CD4-positive, alpha-beta T cell treated with Interleukin-12 subunit alpha and Interleukin-12 subunit beta, for 1 hour (primary cell): Measurements from ENCODE around the gene RND1.
"Not testable (repeated sequence)": the region's sequence is repeated elsewhere in the genome, so short reads cannot be mapped to it uniquely, and the experiment has no call there.

Source experiments
- DNase-seq: peaks from one replicate; pipeline ENCODE4 v3.0.0-alpha.2; 2020

Gene RND1

GRCh38 chr12:48866052-48866711 lies 512 bp upstream of the RND1 start:
- DNase-seq, result no peak

DNA sequence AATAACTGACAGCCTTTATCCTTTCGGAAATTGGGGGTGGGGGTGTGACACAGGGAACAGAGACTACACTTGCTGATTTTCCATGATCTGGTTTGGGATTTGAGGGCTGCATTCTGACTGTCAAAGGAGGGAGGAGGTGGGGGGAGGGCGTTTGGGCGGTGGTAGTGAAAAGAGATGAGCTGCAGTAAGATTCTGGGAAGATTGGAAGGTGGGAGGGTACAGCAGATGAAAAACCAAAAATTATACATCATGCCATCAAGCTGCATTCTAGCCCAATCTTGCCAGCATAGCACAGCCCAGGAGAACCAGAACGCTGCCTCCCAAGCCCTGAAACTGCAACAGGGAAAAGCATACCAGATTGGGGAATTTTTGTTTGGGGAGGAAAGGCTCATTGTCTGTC lies 2.4 kb downstream of the RND1 start:
- DNase-seq, result no peak

GRCh38 chr12:48862760-48863159 lies 2.9 kb downstream of the RND1 start:
- no peak for DNase-seq

DNA sequence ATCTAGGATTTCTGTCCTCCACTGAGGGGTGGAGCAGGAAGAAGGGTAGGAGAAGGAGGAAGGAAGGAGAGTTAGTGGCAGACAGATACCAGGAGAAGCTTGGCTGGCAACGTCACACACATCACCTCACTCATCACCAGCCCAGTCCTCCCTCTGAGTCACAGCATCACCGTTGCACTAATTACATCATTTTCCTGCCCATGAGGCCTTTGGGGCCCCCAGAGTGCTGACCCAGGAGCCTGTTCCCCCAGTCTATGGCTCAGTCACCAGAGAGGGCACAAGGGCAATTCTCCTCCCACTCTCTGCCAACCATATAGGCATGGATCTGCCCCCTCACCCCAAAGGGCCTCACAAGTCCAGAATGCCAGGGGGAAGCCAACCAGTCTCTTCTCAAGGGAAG lies 4.6 kb downstream of the RND1 start:
- no peak for DNase-seq

DNA sequence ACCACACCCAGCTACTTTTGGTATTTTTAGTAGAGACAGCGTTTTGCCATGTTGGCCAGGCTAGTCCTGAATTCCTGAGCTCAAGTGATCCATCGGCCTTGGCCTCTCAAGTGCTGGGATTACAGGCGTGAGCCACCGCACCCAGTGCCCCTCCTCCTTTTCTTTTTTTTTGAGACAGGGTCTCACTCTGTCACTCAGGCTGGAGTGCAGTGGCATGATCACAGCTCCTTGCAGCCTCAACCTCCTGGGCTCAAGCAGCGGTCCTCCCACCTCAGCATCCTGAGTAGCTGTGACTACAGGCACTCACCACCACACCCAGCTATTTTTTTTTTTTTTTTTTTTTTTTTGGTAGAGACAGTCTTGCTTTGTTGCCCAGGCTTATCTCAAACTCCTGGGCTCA lies 5.4 kb downstream of the RND1 start:
- not testable (repeated sequence) for DNase-seq

- no peak for DNase-seq
Measured at GRCh38 chr12:48859607-48860006, 6.1 kb downstream of the RND1 start.

DNA sequence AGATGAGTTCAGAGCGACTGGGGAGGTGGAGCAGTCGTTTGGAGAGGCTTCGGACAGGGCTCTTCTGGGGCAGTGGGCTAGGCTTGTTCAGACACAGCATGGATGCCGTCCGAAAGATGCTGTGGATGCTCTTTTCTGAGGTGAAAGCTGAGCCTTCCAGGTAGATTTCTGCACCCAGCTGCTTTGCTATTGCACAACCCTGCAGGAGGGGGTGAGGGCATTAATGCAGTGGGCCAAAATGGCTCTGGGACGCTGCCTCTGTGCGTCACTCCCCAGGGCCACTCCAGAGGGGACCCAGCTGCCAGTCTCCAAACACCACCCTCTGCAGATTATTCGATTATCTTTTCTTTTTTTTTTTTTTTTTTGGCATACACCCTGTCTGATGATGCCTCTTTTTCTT lies 7.6 kb downstream of the RND1 start:
- no peak for DNase-seq

- no peak for DNase-seq
Measured at GRCh38 chr12:48857278-48857994, 8.2 kb downstream of the RND1 start.

GRCh38 chr12:48856379-48856778 lies 9.3 kb downstream of the RND1 start:
- no peak for DNase-seq

GRCh38 chr12:48854932-48855331 lies 10.7 kb downstream of the RND1 start:
- DNase-seq, result not testable (repeated sequence)

- DNase-seq, result no peak
Measured at GRCh38 chr12:48854488-48854887, 11.2 kb downstream of the RND1 start.

- DNase-seq, result peak; percentile 92
Measured at GRCh38 chr12:48852734-48853688, 12.7 kb downstream of the RND1 start.

DNA sequence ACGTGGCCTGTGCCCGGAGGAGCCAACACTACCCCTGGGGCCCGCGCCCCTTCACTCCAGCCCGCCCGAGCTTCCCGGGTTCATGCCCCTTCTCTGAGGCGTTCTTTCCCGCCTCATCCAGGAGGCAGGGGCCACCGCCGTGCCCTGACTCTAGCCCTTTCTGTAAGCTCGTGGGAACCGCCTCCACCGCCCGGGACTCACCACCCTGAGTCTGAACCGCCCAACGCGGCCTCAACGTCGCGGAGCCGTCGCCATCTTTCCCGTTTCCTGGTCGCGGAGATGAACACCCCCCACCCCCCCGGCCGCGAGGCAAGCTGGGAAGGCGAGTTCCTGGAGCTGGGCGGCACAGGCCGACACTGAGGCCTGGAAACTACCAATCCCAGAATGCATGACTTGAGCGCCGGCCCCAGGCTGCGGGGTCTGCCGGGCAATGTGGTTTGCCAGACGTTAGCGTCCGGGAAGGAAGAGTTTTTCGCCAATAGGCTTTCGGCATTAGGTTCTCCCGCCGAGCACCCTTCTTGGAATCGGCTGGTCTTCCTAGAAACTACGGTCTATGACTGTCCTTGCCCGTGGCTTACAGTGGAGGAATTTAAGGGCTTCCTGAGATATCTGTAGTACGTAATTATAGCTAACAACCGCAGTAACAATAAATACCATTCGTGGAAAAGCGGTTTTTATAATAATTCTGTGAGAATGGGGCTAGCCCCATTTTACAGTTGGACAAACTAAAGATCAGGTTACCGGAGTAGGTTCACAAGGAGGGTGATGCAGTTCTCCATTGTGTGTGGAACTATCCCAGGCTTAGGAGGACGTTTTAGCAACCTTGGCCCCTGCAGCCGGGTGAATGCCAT lies 13.6 kb downstream of the RND1 start, which contains the start of gene DDX23:
DDX23 (minus strand) TSS at position 281 of the 851 bp plus-strand sequence. CDS start 6,381 bp downstream, outside the sequence.
- DNase-seq, result peak; percentile 94

GRCh38 chr12:48842021-48842420 lies 23.6 kb downstream of the RND1 start:
- not testable (repeated sequence) for DNase-seq

DNA sequence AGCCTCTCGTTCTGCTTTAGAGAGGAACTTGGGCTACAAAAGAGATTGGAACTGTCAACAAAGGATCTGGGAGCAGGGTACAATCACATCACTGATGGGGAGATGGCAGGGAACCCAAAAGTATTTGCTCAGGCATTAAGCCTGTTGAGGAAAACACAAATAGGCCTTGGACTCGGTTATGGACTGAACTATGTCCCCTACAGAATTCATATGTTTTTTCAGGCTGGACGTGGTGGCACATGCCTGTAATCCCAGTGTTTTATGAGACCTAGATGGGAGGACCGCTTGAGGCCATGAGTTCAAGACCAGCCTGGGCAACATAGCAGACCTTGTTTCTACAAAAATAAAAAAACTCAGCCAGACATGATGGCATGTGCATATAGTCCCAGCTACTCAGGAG lies 27.6 kb downstream of the RND1 start:
- DNase-seq, result no peak

GRCh38 chr12:48832321-48833060 lies 33.2 kb downstream of the RND1 start:
- DNase-seq, result no peak

- no peak for DNase-seq
Measured at GRCh38 chr12:48831257-48831656, 34.4 kb downstream of the RND1 start.

- DNase-seq, result no peak
Measured at GRCh38 chr12:48828841-48829575, 36.7 kb downstream of the RND1 start.

DNA sequence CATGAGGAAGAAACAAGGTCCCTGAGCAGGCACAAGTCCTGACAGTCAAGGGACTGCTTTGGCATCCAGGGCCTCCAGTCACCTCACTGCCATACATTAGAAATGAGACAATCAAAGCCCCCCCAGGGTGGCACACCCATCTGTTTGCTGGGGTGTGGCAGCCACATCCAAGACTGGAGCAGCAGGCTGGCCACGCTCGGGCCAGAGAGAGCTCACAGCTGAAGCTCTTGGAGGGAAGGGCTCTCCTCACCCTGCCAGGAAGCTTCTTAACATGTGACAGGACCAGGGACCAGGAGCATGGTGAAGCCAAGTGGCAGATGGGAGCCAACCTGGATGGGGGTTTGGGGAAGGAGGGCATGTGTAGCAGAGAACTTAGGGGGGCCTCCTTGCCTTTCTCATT lies 37.4 kb downstream of the RND1 start:
- DNase-seq, result no peak

DNA sequence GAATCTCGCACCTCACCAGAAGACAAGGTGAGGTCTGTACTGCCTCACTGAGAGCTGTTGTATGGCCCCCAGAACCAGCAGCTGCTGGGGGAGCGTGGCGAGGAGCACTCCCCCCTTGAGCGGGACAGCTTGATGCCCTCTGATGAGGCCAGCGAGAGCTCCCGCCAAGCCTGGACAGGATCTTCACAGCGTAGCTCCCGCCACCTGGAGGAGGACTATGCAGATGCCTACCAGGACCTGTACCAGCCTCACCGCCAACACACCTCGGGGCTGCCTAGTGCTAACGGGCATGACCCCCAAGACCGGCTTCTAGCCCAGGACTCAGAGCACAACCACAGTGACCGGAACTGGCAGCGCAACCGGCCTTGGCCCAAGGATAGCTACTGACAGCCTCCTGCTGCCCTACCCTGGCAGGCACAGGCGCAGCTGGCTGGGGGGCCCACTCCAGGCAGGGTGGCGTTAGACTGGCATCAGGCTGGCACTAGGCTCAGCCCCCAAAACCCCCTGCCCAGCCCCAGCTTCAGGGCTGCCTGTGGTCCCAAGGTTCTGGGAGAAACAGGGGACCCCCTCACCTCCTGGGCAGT lies 38.1 kb downstream of the RND1 start:
- no peak for DNase-seq

GRCh38 chr12:48827026-48827425 lies 38.6 kb downstream of the RND1 start:
- no peak for DNase-seq
